ENCODE measurements around the gene NYAP1.

DNA sequence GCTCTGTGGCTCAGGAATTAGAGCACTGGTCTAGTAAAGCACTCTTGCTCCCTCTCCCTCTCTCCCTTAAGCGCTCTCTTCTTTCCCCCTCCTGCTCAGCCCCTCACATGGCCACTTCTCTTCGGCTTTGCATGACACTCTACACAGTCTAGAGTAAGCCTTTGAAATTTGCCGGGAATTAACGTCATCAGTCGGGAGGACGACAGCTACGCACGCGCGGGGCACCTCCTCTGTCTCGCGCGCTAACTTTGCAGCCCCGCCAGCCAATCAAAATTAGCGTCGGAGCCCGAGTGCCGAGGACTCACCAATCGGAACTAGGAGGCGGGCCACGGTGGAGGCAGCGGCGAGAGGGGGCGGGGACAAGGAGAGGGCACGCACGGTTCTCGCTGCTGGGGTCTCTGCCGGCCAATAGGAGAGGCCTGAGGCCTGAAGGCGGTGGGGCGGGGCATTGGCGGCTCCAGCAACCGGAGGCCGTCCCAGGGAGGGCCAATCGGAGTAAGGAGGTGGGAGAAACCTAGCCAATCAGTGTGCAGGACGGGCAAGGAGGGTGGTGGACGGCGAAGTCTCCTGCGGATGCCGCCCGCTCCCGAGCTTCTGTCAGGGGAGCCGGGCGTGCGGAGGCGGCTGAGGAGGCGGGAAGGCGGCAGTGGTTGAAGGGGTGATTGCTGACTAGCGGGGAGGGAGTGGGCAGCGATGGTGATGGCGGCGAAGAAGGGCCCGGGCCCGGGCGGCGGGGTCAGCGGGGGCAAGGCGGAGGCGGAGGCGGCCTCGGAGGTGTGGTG lies 55.1 kb downstream of the NYAP1 start, which contains the start of gene AGFG2:
- TF ChIP-seq, protein P1, sequence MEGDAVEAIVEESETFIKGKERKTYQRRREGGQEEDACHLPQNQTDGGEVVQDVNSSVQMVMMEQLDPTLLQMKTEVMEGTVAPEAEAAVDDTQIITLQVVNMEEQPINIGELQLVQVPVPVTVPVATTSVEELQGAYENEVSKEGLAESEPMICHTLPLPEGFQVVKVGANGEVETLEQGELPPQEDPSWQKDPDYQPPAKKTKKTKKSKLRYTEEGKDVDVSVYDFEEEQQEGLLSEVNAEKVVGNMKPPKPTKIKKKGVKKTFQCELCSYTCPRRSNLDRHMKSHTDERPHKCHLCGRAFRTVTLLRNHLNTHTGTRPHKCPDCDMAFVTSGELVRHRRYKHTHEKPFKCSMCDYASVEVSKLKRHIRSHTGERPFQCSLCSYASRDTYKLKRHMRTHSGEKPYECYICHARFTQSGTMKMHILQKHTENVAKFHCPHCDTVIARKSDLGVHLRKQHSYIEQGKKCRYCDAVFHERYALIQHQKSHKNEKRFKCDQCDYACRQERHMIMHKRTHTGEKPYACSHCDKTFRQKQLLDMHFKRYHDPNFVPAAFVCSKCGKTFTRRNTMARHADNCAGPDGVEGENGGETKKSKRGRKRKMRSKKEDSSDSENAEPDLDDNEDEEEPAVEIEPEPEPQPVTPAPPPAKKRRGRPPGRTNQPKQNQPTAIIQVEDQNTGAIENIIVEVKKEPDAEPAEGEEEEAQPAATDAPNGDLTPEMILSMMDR (conservative IDR thresholded peaks at IDR 0.05; ENCODE audit: low read length) = no peak
- no peak for TF ChIP-seq EZH2phosphoT487 (IDR thresholded peaks at IDR 0.05; ENCODE audit: borderline replicate concordance, low read depth, low read length)
